Measurements from ENCODE around the gene TNP1. TPM values are rescaled to one million over a fixed set of nuclear protein-coding genes. Genes with fewer than 3 reads are reported as not detected.

TNP1 gene
- polyA plus RNA-seq, 1 donor from 2014 or later: not detected

GRCh38 chr2:216865658-216866057 lies 5.8 kb upstream of the TNP1 start:
- Histone ChIP-seq H3K4me2 (ENCODE audit: low read length) (no peak overlapping the region), H3K79me2 (replicated peaks; ENCODE audit: insufficient read depth, low read length) (no peaks in the 10 kb centered on the region)
- TF ChIP-seq TAF1 (IDR thresholded peaks at IDR 0.05; ENCODE audit: low read depth) (no peak), MXI1 (conservative IDR thresholded peaks at IDR 0.05; ENCODE audit: poor library complexity, severe bottlenecking) (no peak), RAD21 (conservative IDR thresholded peaks at IDR 0.05) (no peak), EZH2 (IDR thresholded peaks at IDR 0.05; ENCODE audit: borderline replicate concordance, insufficient read depth, low read length, poor library complexity, severe bottlenecking) (no peak)
- TF ChIP-seq, protein P1, sequence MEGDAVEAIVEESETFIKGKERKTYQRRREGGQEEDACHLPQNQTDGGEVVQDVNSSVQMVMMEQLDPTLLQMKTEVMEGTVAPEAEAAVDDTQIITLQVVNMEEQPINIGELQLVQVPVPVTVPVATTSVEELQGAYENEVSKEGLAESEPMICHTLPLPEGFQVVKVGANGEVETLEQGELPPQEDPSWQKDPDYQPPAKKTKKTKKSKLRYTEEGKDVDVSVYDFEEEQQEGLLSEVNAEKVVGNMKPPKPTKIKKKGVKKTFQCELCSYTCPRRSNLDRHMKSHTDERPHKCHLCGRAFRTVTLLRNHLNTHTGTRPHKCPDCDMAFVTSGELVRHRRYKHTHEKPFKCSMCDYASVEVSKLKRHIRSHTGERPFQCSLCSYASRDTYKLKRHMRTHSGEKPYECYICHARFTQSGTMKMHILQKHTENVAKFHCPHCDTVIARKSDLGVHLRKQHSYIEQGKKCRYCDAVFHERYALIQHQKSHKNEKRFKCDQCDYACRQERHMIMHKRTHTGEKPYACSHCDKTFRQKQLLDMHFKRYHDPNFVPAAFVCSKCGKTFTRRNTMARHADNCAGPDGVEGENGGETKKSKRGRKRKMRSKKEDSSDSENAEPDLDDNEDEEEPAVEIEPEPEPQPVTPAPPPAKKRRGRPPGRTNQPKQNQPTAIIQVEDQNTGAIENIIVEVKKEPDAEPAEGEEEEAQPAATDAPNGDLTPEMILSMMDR (IDR thresholded peaks at IDR 0.05; ENCODE audit: poor library complexity, severe bottlenecking): no peak

DNA sequence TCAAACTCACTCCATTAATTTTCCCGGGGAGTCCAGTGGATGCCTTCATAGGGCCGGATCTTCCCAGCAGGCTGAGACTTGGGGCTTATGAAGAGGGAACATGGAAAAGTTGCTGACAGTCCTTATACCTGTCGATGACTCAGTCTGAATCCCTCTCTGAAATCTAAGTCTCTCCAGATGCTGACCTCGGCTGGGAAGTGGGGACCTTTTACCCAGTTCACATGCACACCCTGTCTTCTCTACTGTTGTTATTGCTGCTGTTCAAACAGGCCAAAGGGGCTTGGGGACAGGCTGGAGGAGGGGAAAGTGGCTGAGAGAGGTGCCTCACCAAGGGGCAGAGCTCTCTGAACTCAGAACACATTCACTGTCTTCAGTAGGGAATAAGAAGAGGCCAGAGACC lies 4.1 kb upstream of the TNP1 start:
- Histone ChIP-seq H3K4me2 (ENCODE audit: low read length) (no peak overlapping the region), H3K27ac (ENCODE audit: low read length) (no peak overlapping the region), H3K36me3 (ENCODE audit: insufficient read depth, low read length) (no peaks in the 10 kb centered on the region), H3K9me3 (ENCODE audit: low read length) (no peaks in the 10 kb centered on the region), H3K79me2 (replicated peaks; ENCODE audit: insufficient read depth, low read length) (no peaks in the 10 kb centered on the region), H3K27me3 (ENCODE audit: insufficient read depth, low read depth, low read length) (no peaks in the 10 kb centered on the region), H3K9me2 (ENCODE audit: insufficient read depth, low read length) (no peaks in the 10 kb centered on the region), H3F3A (ENCODE audit: insufficient read depth, low read length, poor library complexity, severe bottlenecking) (no peaks in the 10 kb centered on the region), H3K9ac (ENCODE audit: low read length) (no peak overlapping the region), H3K4me3 (ENCODE audit: low read length) (no peak overlapping the region), H4K20me1 (ENCODE audit: insufficient read depth) (no peaks in the 10 kb centered on the region), H2AFZ (ENCODE audit: low read depth, low read length) (no peak overlapping the region)
- no peak for TF ChIP-seq TAF1 (IDR thresholded peaks at IDR 0.05; ENCODE audit: low read depth)
- no peak for TF ChIP-seq MXI1 (conservative IDR thresholded peaks at IDR 0.05; ENCODE audit: poor library complexity, severe bottlenecking)

More at GRCh38 chr2:216865658-216866057, 5.8 kb upstream of the TNP1 start:
- H3K9me2 ChIP-seq (ENCODE audit: insufficient read depth, low read length): no peaks in the 10 kb centered on the region
- no peak overlapping the region for H3K4me3 ChIP-seq (ENCODE audit: low read length)
- H3K36me3 ChIP-seq (ENCODE audit: insufficient read depth, low read length): no peaks in the 10 kb centered on the region
- no peak overlapping the region for H3K9ac ChIP-seq (ENCODE audit: low read length)
- H4K20me1 ChIP-seq (ENCODE audit: insufficient read depth): no peaks in the 10 kb centered on the region
- no peaks in the 10 kb centered on the region for H3F3A ChIP-seq (ENCODE audit: insufficient read depth, low read length, poor library complexity, severe bottlenecking)
- H3K9me3 ChIP-seq (ENCODE audit: low read length): no peaks in the 10 kb centered on the region
- no peaks in the 10 kb centered on the region for H3K27me3 ChIP-seq (ENCODE audit: insufficient read depth, low read depth, low read length)
- H2AFZ ChIP-seq (ENCODE audit: low read depth, low read length): no peak overlapping the region
- H3K27ac ChIP-seq (ENCODE audit: low read length): no peak overlapping the region

GRCh38 chr2:216862628-216863398 lies 2.9 kb upstream of the TNP1 start:
- Histone ChIP-seq H3K9ac (ENCODE audit: low read length) (no peak overlapping the region), H3K9me3 (ENCODE audit: low read length) (no peaks in the 10 kb centered on the region), H3K27me3 (ENCODE audit: insufficient read depth, low read depth, low read length) (no peaks in the 10 kb centered on the region), H3K36me3 (ENCODE audit: insufficient read depth, low read length) (no peaks in the 10 kb centered on the region), H4K20me1 (ENCODE audit: insufficient read depth) (no peaks in the 10 kb centered on the region), H2AFZ (ENCODE audit: low read depth, low read length) (no peak overlapping the region), H3K9me2 (ENCODE audit: insufficient read depth, low read length) (no peaks in the 10 kb centered on the region), H3K4me3 (ENCODE audit: low read length) (no peak overlapping the region), H3F3A (ENCODE audit: insufficient read depth, low read length, poor library complexity, severe bottlenecking) (no peaks in the 10 kb centered on the region), H3K79me2 (replicated peaks; ENCODE audit: insufficient read depth, low read length) (no peaks in the 10 kb centered on the region), H3K27ac (ENCODE audit: low read length) (no peak overlapping the region), H3K4me2 (ENCODE audit: low read length) (no peak overlapping the region)
- TF ChIP-seq MXI1 (conservative IDR thresholded peaks at IDR 0.05; ENCODE audit: poor library complexity, severe bottlenecking) (no peak), POLR2AphosphoS5 (IDR thresholded peaks at IDR 0.05) (no peak), EP300 (conservative IDR thresholded peaks at IDR 0.05; ENCODE audit: poor library complexity, severe bottlenecking) (no peak), REST (IDR thresholded peaks at IDR 0.05; ENCODE audit: borderline replicate concordance) (no peak), SMC3 (conservative IDR thresholded peaks at IDR 0.05; ENCODE audit: poor library complexity) (no peak), EZH2 (IDR thresholded peaks at IDR 0.05; ENCODE audit: borderline replicate concordance, insufficient read depth, low read length, poor library complexity, severe bottlenecking) (no peak), RAD21 (conservative IDR thresholded peaks at IDR 0.05) (no peak), TAF1 (IDR thresholded peaks at IDR 0.05; ENCODE audit: low read depth) (no peak)
- TF ChIP-seq, protein P1 (IDR thresholded peaks at IDR 0.05; ENCODE audit: poor library complexity, severe bottlenecking): no peak

Measured in neural cell (in vitro differentiated cells).